ENCODE measurements around the gene AAMDC.
"Not testable (repeated sequence)": the region's sequence is repeated elsewhere in the genome, so short reads cannot be mapped to it uniquely, and the experiment has no call there.

Gene AAMDC

GRCh38 chr11:77851503-77851902 lies 30.6 kb downstream of the AAMDC start:
- TF ChIP-seq PKNOX1 (IDR thresholded peaks at IDR 0.05) (no peak), SUZ12 (IDR thresholded peaks at IDR 0.05) (no peak), HDGF (IDR thresholded peaks at IDR 0.05; ENCODE audit: borderline replicate concordance) (no peak), FOXM1 (IDR thresholded peaks at IDR 0.05; ENCODE audit: borderline replicate concordance) (no peak), ELF4 (IDR thresholded peaks at IDR 0.05) (no peak), BHLHE40 (IDR thresholded peaks at IDR 0.05; ENCODE audit: borderline replicate concordance) (no peak), SP1 (IDR thresholded peaks at IDR 0.05) (no peak), LEF1 (IDR thresholded peaks at IDR 0.05; ENCODE audit: borderline replicate concordance) (no peak), NFRKB (IDR thresholded peaks at IDR 0.05) (no peak), TARDBP (IDR thresholded peaks at IDR 0.05) (no peak), FOXA1 (IDR thresholded peaks at IDR 0.05) (no peak)
- ChIA-PET CTCF (no interaction called here), POLR2A (no interaction called here)
- DNase-seq (ENCODE audit: extremely low spot score) = no peak

- ChIA-PET POLR2A (no interaction called here), CTCF (no interaction called here)
- no peak for DNase-seq (ENCODE audit: extremely low spot score)
- no peak for TF ChIP-seq FOXM1 (IDR thresholded peaks at IDR 0.05; ENCODE audit: borderline replicate concordance)
- TF ChIP-seq CTBP1 (IDR thresholded peaks at IDR 0.05; ENCODE audit: borderline replicate concordance) = no peak
- no peak for TF ChIP-seq BHLHE40 (IDR thresholded peaks at IDR 0.05; ENCODE audit: borderline replicate concordance)
- no peak for TF ChIP-seq LEF1 (IDR thresholded peaks at IDR 0.05; ENCODE audit: borderline replicate concordance)
- TF ChIP-seq FOXK2 (IDR thresholded peaks at IDR 0.05) = no peak
- no peak for TF ChIP-seq ZNF384 (IDR thresholded peaks at IDR 0.05)
- no peak for TF ChIP-seq ELF4 (IDR thresholded peaks at IDR 0.05)
- no peak for TF ChIP-seq SUZ12 (IDR thresholded peaks at IDR 0.05)
- no peak for TF ChIP-seq HDGF (IDR thresholded peaks at IDR 0.05; ENCODE audit: borderline replicate concordance)
- TF ChIP-seq NFRKB (IDR thresholded peaks at IDR 0.05) = no peak
- no peak for TF ChIP-seq PKNOX1 (IDR thresholded peaks at IDR 0.05)
- no peak for TF ChIP-seq FOXA1 (IDR thresholded peaks at IDR 0.05)
- no peak for TF ChIP-seq SP1 (IDR thresholded peaks at IDR 0.05)
- no peak for TF ChIP-seq TARDBP (IDR thresholded peaks at IDR 0.05)
- no peak for TF ChIP-seq L3MBTL2 (conservative IDR thresholded peaks at IDR 0.05)
- no peak for TF ChIP-seq ARNT (IDR thresholded peaks at IDR 0.05)
Measured at GRCh38 chr11:77854838-77855237, 33.9 kb downstream of the AAMDC start.

- CTCF ChIA-PET; POLR2A ChIA-PET; DNase-seq (ENCODE audit: extremely low spot score): not testable (repeated sequence)
Measured at GRCh38 chr11:77857906-77858457, 37.0 kb downstream of the AAMDC start.

- POLR2A ChIA-PET; CTCF ChIA-PET; DNase-seq (ENCODE audit: extremely low spot score): not testable (repeated sequence)
Measured at GRCh38 chr11:77861444-77861843, 40.5 kb downstream of the AAMDC start.

GRCh38 chr11:77865805-77866204 lies 44.9 kb downstream of the AAMDC start:
- DNase-seq (ENCODE audit: extremely low spot score) = no peak
- ChIA-PET CTCF (no interaction called here), POLR2A (no interaction called here)
- TF ChIP-seq HDGF (IDR thresholded peaks at IDR 0.05; ENCODE audit: borderline replicate concordance) (no peak), L3MBTL2 (conservative IDR thresholded peaks at IDR 0.05) (no peak), FOXM1 (IDR thresholded peaks at IDR 0.05; ENCODE audit: borderline replicate concordance) (no peak), ELF4 (IDR thresholded peaks at IDR 0.05) (no peak), NFRKB (IDR thresholded peaks at IDR 0.05) (no peak), LEF1 (IDR thresholded peaks at IDR 0.05; ENCODE audit: borderline replicate concordance) (no peak), ARNT (IDR thresholded peaks at IDR 0.05) (no peak), CTBP1 (IDR thresholded peaks at IDR 0.05; ENCODE audit: borderline replicate concordance) (no peak), SP1 (IDR thresholded peaks at IDR 0.05) (no peak), ZNF384 (IDR thresholded peaks at IDR 0.05) (no peak), PKNOX1 (IDR thresholded peaks at IDR 0.05) (no peak), SUZ12 (IDR thresholded peaks at IDR 0.05) (no peak), FOXK2 (IDR thresholded peaks at IDR 0.05) (no peak)

GRCh38 chr11:77866336-77866735 lies 45.4 kb downstream of the AAMDC start:
- TF ChIP-seq ARNT (IDR thresholded peaks at IDR 0.05) (no peak), HDGF (IDR thresholded peaks at IDR 0.05; ENCODE audit: borderline replicate concordance) (no peak), CTBP1 (IDR thresholded peaks at IDR 0.05; ENCODE audit: borderline replicate concordance) (no peak), TARDBP (IDR thresholded peaks at IDR 0.05) (no peak), FOXK2 (IDR thresholded peaks at IDR 0.05) (no peak), FOXA1 (IDR thresholded peaks at IDR 0.05) (no peak), L3MBTL2 (conservative IDR thresholded peaks at IDR 0.05) (no peak), ZNF384 (IDR thresholded peaks at IDR 0.05) (no peak)
- CTCF ChIA-PET = no interaction called here

GRCh38 chr11:77868744-77869143 lies 47.8 kb downstream of the AAMDC start:
- DNase-seq (ENCODE audit: extremely low spot score) = no peak
- CTCF ChIA-PET = no interaction called here
- POLR2A ChIA-PET = no interaction called here

More at GRCh38 chr11:77866336-77866735, 45.4 kb downstream of the AAMDC start:
- DNase-seq (ENCODE audit: extremely low spot score) = no peak
- POLR2A ChIA-PET = no interaction called here

More at GRCh38 chr11:77868744-77869143, 47.8 kb downstream of the AAMDC start:
- no peak for TF ChIP-seq ZNF384 (IDR thresholded peaks at IDR 0.05)
- TF ChIP-seq BHLHE40 (IDR thresholded peaks at IDR 0.05; ENCODE audit: borderline replicate concordance) = no peak
- no peak for TF ChIP-seq ELF4 (IDR thresholded peaks at IDR 0.05)
- TF ChIP-seq CTBP1 (IDR thresholded peaks at IDR 0.05; ENCODE audit: borderline replicate concordance) = no peak

Measured in HEK293T (cell line).